Measurements from ENCODE around the gene TBX18.

DNA sequence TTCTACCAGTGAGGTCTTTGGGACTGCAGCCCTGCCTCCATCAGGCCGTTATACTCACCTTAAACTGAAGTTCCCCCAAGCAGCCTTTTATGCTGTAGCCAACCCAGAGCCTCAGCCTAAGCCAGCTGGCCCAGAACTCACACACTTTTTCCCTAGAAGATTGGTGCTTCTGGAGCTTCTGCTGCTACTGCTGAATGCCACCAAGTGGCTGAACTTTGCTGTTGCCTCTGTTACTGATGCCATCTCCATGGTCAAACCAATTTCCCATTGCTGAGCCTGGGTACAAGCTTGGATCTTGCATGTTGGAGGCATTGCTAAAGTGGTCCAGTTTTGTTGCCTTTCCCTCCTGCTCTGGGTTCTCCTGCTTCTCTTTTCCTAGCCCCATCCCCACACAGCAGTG, 15.0 kb upstream of the TBX18 start:
- TF ChIP-seq, protein P1, sequence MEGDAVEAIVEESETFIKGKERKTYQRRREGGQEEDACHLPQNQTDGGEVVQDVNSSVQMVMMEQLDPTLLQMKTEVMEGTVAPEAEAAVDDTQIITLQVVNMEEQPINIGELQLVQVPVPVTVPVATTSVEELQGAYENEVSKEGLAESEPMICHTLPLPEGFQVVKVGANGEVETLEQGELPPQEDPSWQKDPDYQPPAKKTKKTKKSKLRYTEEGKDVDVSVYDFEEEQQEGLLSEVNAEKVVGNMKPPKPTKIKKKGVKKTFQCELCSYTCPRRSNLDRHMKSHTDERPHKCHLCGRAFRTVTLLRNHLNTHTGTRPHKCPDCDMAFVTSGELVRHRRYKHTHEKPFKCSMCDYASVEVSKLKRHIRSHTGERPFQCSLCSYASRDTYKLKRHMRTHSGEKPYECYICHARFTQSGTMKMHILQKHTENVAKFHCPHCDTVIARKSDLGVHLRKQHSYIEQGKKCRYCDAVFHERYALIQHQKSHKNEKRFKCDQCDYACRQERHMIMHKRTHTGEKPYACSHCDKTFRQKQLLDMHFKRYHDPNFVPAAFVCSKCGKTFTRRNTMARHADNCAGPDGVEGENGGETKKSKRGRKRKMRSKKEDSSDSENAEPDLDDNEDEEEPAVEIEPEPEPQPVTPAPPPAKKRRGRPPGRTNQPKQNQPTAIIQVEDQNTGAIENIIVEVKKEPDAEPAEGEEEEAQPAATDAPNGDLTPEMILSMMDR (conservative IDR thresholded peaks at IDR 0.05; ENCODE audit: low read length) = no peak
- no peak for TF ChIP-seq EZH2phosphoT487 (IDR thresholded peaks at IDR 0.05; ENCODE audit: borderline replicate concordance, low read depth, low read length)
